Astrocyte of the cerebellum (primary cell): Measurements from ENCODE around the gene GSG1L.
A peak's percentile ranks its signal among the peaks of the same experiment; 100 is the strongest.

Experiments used
- DNase-seq: peaks from one replicate; pipeline ENCODE4 v3.0.0-alpha.2; 2011; ENCODE audit warnings: low read depth
- H3K4me3 ChIP-seq: 2 replicates; pipeline ENCODE4 v1.5.1; 2011; ENCODE audit warnings: mild to moderate bottlenecking, low read depth, low read length, moderate library complexity
- CTCF ChIP-seq: IDR thresholded peaks from 2 replicates; pipeline ENCODE4 v1.5.1; 2012; ENCODE audit warnings: low read length, low read depth, moderate library complexity, mild to moderate bottlenecking; ENCODE audit errors: missing control alignments
- in situ Hi-C: cut with HindIII; loops from 2 replicates; pipeline ENCODE4 v1.10.0; 2017; ENCODE audit warnings: low sequenced_read_pairs

GSG1L gene

GRCh38 chr16:28042811-28043210 is 20.7 kb downstream of the GSG1L start:
- in situ Hi-C loops = no loop called here
- H3K4me3 ChIP-seq = no peak overlapping the region
- TF ChIP-seq CTCF = peak; percentile 10
- peak; percentile 57 for DNase-seq

- in situ Hi-C loops = no loop called here
- no peak for DNase-seq
- no peak overlapping the region for H3K4me3 ChIP-seq
Observed at GRCh38 chr16:28041615-28042014, 21.9 kb downstream of the GSG1L start.

GRCh38 chr16:28040039-28040438 is 23.5 kb downstream of the GSG1L start:
- H3K4me3 ChIP-seq = no peak overlapping the region
- TF ChIP-seq CTCF = no peak
- DNase-seq = no peak
- in situ Hi-C loops = no loop called here

More at GRCh38 chr16:28041615-28042014, 21.9 kb downstream of the GSG1L start:
- no peak for TF ChIP-seq CTCF

GRCh38 chr16:28039493-28039892 is 24.0 kb downstream of the GSG1L start:
- no peak for DNase-seq
- in situ Hi-C loops = no loop called here
- no peak for TF ChIP-seq CTCF
- H3K4me3 ChIP-seq = no peak overlapping the region

- DNase-seq = no peak
- TF ChIP-seq CTCF = no peak
- H3K4me3 ChIP-seq = no peak overlapping the region
- in situ Hi-C loops = no loop called here
Observed at GRCh38 chr16:28038409-28038808, 25.1 kb downstream of the GSG1L start.

GRCh38 chr16:28035866-28036393 is 27.6 kb downstream of the GSG1L start:
- H3K4me3 ChIP-seq = no peak overlapping the region
- TF ChIP-seq CTCF = no peak
- in situ Hi-C loops = no loop called here
- DNase-seq = no peak

GRCh38 chr16:28033870-28034269 is 29.6 kb downstream of the GSG1L start:
- in situ Hi-C loops = no loop called here
- DNase-seq = no peak
- no peak overlapping the region for H3K4me3 ChIP-seq
- TF ChIP-seq CTCF = no peak
